ENCODE measurements around the gene CETP. TPM values are rescaled to one million over a fixed set of nuclear protein-coding genes. Genes with fewer than 3 reads are reported as not detected.

CETP gene
- total and polyA plus RNA-seq, 2 of the 8 experiments (the other 6 are each of a cell fraction or from before 2014, with no cell fraction given), result not detected

GRCh38 chr16:56923481-56924091, 38.2 kb upstream of the CETP start (continued):
- TF ChIP-seq CHD7 (IDR thresholded peaks at IDR 0.05; ENCODE audit: insufficient replicate concordance, low read length) (no peak), KDM4A (IDR thresholded peaks at IDR 0.05; ENCODE audit: low read depth, low read length, severe bottlenecking) (no peak)
